T-helper 9 cell (primary cell): ENCODE results near the gene THSD1.
"Not testable (repeated sequence)": the region's sequence is repeated elsewhere in the genome, so short reads cannot be mapped to it uniquely, and the experiment has no call there.

Experiments
- DNase-seq: peaks from one replicate; pipeline ENCODE4 v3.0.0-alpha.2; 2020

The THSD1 gene

DNA sequence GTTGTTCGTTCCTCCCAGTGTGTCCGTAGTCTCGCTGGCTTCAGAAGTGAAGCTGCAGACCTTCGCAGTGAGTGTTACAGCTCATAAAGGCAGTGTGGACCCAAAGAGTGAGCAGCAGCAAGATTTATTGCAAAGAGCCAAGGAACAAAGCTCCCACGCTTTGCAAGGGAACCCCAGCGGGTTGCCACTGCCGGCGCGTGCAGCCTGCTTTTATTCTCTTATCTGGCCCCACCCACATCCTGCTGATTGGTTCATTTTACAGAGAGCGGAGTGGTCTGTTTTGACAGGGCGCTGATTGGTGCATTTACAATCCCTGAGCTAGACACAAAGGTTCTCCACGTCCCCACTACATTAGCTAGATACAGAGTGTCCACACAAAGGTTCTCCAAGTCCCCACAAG lies 1.5 kb upstream of the THSD1 start:
- DNase-seq = not testable (repeated sequence)

DNA sequence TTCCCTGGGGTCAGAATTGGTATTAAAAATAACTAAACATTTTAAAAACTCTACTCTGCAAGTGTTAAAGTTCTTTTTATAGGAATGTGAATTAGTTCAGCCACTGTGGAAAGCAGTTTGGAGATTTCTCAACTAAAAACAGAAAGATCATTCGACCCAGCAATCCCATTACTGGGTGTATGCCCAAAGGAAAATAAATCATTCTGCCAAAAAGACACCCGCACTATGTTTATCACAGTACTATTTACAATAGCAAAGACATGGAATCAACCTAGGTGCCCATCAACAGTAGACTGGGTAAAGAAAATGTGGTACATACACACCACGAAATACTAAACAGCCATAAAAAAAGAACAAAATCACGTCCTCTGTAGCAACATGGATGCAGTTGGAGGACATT lies 657 bp upstream of the THSD1 start:
- no peak for DNase-seq

DNA sequence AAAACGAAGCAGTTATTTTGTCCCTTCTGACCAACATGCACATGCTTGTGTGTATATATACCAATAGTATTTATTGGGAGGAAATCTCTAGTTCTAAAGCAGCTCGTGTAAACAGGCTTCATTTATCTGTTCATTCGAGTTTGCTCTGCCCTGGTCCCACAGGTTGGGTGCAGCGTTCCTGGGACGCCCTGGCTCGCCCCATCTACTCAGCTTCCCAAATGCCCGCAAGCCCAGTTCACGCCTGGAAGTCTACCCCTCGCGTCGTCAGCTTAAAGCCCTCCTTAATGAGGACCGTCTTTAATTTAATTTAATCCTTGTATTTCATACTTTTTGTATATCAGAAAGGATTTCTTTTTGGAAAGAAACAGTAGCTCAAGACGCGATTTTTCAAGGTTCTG lies 604 bp downstream of the THSD1 start:
- no peak for DNase-seq

DNA sequence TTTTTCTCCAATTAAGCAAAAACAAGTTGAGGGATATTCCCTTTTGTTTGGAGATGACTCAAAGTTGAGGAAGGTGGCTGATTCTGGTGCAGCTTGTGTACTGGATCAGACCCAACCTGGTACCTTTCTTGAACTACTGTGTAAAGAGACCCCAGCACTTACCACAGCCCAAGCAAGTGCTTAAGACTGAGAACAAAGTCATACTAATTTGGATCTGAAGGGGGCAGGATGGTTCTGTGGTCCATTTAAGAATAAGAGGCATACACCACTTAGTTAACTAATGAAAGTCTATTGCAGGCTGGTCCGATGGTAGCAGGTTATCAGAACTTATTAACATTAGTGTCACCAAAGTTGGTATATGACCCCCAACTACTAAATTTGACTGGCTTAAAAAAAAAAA lies 6.3 kb downstream of the THSD1 start:
- no peak for DNase-seq

DNA sequence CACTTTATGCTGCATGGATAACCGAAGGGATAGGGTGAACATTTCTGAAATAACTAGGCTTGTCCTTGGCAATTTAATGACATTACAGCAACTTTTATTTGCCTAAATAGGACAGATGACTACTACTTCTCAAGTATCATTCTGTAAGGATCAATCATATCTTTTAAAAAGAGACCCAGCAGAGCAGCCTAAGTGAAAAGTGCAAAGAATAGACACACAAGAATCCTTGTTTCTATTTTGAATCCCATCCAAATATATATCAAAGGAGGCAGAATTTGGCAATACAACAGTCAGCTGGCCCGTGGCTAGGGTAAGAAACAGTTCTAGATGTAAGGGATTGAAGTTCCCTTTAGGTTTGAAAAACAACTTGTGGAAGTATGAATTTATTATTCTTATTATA lies 6.9 kb downstream of the THSD1 start:
- DNase-seq = no peak

DNA sequence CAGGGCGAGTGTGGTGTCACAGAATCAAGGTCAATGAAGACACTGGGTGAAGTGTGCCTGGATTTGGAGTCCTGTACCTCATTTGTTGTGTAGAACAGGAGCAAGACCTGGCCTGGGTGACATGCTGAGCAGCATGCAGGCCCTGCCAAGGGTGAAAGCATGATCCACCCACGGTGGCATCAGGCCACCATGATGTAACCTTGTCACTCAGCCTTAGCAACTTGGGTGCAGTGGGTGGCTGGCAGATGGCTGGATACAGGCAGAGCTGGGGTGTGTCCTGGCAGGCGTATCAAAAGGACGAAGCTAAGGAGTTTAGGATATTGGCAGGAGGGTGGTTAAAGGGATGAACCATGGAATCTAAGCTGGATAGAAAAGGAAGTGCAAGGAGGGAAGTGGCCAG lies 10.3 kb downstream of the THSD1 start:
- no peak for DNase-seq

DNA sequence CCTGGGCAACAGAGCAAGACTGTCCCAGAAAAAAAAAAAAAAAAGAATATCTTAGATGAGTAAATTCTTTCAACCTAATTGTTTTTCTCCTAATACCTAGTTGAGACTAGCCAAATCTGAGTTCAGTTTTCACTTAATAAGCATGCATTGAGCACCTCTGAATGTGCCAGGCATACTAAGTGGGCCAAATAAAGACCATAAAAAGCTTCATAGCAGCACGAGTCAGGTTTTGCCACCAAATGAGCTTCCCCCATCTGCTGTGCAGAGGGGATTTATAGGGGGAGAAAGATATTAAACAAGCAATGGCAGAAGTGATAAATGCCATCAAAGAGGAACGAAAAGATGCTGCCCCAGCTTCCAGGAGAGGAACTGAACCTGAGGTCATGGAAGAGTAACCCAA lies 11.4 kb downstream of the THSD1 start:
- no peak for DNase-seq

DNA sequence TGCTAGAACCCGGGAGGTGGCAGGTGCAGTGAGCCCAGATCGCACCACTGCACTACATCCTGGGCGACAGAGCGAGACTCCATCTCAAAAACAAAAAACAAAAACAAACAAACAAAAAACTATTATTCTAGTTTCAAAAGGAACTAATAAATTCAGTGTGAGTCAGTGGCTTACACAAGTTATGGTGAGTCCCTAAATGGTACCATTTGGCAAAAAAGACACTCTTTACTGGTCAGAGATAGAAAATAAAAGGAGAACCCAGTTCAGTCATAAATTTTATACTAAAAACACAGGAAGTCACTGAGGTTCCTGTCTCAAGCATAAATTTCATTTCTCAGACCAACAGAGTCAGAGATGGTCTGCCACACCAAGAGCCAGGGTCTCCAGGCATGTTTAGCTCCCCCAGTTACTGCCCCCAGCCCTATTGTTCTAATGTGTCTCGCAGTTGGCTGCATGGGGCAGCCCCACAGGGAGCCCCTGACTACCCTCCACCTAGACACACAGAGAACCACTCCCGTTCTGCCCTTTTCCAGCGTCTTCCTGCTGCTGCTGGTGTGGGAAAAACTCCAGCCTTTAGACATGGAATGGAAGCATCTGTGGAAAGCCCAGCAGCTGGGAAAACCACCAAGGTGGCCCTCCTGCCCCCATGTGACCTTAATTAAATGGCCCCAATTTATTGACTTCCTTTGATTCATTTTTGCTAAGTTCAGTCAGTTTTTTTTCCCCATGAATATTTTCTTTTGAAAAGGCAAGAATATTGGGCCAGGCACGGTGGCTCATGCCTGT lies 12.2 kb downstream of the THSD1 start:
- no peak for DNase-seq

DNA sequence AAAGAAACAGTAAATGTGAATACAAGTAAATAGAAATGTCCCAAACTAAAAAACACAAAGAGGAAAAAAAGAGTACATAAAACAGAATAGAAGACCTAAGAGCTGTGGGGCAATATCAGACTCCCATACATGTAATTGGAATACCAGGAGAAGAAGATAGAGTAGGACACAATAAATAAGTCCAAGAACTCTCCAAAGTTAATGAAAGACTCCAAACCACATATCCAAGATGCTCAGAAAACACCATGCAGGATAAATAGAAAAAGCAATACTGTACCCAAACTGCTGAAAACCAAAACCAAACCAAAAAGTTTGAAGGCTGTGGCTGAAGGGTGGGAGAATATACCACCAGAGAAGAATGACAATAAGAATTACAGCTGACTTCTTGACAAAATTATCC lies 18.3 kb downstream of the THSD1 start:
- no peak for DNase-seq

DNA sequence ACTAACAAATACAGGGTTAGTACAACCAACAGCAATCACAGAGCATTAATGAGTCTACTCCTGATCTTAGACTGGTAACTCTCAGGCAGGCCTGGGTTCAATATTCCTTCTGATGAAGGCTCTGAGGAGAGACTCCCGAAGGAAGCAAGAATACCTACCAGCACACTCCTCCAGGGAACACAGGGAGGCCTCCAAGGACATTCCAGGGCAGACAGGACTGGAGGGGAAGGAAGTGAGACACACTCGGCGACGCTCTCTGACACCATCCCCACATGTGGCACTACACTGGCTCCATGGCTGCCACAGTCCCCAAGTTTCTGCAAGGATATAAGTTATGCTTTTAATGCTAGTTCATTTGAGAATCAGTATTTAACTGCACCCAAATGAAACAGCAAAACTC lies 20.1 kb downstream of the THSD1 start:
- no peak for DNase-seq

DNA sequence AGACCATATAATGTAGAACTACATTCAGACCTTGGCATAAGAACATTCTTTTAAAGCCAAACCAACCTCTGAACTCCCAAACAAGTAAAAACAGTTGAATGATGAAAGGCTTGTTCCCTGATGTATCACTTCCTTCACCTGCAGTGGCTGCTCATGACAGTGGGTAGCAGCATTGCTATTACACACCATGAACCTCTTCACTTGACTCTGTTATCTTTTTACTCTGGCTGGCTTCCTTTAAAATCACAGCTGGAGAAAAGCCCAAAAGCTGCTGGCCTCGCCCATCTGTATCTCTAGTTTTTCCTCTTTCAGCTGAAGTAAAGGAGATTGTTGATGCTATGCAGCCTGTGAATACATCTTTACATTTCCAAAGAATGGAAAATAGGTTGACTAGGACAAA lies 22.6 kb downstream of the THSD1 start:
- no peak for DNase-seq

DNA sequence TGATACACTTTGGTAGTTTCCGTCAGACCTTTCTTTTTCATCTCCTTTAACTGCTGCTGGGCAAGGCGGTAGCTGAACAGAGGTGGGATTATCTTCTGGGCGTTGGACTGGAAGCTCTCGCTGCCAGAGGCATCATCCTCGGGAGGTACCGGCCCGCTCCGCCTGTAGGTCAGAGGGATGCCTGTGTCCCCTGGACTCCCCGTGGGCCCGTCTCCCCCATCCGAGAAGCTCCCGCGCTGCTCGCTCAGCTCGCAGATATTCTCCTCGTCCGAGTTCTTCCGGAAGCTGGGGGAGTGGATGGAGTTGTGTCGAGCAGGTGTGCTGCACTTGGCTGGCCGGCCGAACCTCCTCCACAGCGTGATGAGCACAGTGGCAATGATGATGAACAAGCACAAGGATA lies 27.7 kb downstream of the THSD1 start:
- DNase-seq = no peak

DNA sequence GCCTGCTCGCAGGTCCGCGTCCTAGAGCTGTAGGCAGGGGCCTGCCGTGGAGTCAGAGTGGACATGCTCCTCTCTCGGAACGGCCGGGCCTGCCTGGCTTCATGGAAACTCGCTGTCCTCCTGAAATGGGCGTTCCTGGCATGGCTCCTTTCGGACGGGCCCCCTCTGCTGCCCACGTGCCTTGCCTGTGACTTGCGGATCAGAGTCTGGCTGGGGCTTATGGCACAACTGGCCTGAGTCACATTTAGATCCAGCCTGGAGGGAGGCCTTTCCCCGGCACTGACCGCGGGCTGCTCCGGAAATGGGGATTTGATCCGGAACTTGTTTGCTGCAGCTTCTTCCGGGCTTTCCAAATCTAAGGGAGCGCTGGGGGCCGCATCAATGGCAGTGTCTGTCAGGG lies 28.1 kb downstream of the THSD1 start:
- no peak for DNase-seq

DNA sequence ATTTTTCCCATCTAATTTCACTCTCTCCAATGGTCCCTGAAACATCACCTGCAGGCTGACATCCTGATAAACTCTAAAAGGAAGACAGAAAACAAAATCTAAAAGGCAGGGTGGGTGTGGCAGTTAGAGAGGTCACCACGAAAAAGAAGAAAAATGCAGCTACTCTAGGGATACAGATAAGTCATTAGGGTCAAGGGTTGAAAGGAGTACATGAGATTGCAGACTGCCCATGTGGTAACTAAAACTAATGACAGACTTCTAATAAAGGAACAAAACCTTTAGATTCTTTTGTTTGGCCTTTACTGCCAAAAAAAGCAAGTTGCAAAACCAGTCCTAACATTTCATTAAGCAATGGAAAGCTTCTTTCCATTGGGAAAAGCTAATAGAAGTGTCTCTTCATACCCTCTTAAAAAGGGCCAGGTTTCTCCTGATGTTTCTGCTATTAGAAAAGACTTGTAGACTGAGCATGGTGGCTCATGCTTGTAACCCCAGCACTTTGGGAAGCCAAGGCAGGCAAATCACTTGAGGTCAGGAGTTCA lies 31.0 kb downstream of the THSD1 start:
- no peak for DNase-seq

DNA sequence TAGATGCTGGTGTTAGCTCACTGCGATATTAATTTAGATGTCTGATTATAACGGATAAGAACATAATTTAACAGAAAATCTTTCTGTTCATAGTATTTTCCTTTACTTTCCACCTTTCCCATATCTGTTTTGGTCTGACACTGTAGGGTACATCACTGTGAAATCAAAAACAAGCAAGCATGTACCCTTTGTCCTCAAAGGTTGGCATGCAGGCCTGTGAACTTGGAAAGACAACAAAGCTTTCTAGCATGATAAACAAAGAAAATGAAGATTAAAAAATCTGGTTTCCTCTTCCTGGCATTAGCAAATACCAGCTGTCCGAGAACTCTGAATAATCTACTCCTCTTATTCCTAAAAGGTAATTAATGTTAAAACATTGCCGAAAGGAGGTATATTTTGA lies 31.6 kb downstream of the THSD1 start:
- DNase-seq = no peak

DNA sequence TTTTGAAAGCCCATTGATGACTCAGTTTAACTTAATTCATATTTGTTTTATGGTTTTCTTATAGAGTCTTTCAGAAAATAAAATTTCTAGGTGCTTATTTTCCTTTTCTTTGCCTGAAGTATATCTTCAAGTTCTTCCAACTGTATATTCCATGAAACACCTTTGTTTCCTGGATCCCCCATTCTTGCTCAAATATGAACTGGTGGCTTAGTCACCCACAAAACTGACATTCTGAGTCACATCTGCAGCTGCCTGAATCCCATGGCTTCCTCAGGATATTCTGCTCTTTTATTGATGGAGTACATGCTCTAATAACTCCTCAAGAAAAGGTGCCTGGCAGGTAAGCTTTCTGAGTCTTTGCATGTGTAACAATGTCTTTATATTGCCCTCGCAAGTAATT lies 32.7 kb downstream of the THSD1 start:
- DNase-seq = not testable (repeated sequence)

DNA sequence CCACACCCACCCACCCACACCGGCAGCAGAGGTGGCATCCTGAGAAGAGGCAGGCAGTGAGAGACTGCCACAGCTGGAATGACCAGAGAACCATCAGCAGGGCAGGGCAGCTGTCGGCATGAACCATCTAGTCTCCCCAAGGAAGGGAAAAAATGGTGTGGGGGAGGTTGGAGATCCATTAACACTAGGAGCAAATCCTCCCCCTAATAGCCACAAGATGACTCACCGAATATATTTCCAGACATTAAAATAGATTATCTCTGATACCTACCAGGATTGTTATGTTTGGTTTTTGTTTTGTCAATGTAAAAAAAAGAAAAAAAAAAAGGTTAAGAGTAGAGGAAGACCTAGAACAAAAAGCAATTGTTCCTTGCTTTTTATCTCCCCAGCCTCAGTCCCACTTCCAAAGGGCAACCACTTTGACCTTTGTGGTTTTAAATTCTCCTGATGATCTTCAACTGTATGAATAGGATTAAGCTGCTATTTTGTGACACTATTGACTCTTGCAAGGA lies 34.2 kb downstream of the THSD1 start:
- no peak for DNase-seq

DNA sequence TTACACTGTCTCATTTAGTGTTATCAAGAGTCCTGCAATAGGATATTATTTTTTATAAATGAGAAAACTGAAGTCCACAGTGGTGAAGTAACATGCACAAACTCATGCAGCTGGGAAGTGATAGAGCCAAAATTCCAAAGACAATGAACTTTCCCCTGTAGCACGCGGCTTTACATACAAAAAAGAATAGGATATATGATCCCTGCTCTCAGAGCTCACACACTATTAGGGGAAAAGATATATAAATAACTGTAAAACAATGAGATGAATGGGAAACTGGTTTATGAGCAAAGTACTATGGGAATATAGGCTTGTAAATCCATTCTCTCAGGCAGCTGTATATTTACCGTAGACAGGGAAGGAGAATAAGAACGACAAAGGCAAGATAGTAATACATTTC lies 39.7 kb downstream of the THSD1 start:
- no peak for DNase-seq

DNA sequence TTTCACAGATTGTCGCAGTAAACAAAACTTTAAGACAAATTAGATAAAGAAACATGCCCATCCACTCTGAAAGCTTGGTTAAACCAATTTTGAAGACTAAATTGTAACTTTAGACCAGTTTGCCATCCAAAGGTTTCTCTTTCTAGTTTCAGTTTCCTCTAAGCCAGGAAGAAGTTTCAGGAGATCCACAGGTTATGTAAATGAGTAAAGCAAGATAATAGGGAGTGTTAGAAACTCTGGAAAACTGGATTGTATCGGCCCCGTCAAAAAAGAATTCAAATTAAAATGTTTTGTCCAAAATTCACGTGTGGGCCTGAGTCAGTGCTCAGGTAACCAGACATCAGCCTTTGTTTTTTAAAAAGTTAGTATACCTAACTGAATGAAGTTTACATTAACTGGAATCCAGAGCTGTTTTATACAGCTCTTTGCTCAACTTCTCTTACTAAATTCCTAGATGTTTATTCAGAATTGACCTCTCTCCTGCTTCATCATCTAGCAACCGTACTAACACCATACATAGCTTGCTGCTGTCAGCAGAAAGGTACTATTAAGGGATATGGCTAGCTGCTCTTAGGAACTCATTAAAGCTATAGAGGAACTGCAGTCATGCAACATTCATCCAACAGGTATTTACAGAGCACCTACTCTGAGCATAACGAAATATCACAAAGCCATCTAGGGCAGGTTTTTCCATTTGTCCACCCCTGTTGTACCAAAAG lies 43.6 kb downstream of the THSD1 start:
- not testable (repeated sequence) for DNase-seq

DNA sequence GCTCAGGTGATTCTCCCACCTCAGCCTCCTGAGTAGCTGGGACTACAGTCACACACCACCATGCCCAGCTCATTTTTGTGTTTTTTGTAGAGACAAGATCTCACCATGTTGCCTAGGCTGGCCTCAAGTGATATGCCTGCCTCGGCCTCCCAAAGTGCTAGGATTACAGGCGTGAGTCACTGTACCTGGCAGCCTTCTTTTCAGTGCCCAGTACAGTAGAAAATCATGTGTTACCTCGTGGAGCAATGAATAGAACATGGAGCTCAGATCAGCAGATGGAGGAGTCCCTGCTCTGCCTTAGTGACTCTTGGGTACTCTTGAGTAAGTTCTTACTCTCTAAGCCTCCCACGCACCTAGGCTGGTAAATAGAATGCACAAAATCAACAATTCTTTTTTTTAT lies 44.7 kb downstream of the THSD1 start:
- DNase-seq = no peak

DNA sequence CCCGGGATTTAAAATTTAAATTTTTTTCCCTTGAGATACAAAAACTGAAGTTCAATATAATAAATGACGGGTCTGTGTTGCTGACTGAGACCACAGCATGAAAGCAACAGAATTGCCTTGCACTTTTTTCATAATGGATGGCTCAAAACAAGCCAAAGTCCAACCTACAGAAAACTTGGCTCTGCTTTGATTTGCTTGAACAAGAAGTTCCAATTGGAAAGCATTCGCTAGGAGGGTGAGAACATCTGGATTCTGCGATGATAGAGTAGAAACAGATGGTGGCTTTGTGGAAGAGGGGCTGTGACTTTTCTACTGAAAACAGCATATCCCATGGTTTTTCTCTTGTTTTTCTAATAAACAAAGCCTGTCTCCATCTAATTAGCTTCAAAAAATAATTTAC lies 46.4 kb downstream of the THSD1 start:
- no peak for DNase-seq

DNA sequence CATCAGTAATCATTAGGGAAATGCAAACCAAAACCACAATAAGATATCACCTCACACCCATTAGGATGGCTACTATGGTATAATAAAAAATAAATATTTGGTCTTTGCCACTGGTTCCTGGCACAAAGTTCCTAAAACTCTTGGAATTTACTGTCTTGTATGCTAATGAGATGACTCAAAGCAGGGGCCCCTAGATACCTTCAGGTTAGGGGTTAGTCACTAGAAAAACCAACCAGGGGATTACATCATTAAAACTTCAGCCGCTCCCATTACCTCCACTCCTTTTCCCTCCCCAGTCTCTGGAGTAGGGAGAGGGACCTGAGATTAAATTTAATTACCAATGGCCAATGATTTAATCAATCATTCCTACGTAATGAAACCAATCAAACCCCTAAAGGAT lies 49.6 kb downstream of the THSD1 start:
- no peak for DNase-seq

DNA sequence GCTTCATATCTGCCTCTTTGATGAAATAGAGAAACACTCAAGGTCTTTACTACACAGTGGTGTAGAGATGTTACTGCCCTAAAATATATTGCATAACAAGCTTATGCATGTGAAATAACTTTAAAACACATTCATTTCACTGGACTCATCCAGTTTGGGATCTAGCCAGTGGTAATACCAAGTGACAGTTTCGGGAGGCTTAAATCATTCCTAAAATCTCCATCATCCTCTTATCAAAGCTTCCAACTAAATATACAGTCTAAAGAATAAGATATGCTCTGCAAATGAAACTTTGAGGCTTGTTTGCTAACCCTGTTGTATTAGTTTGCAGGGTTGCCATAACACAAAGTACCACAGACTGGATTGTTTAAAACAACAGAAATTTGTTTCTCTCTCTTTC lies 52.8 kb downstream of the THSD1 start:
- DNase-seq = no peak
